H1 (cell line): Measurements from ENCODE around the gene TEX264. TPM values are rescaled to one million over a fixed set of nuclear protein-coding genes. Genes with fewer than 3 reads are reported as not detected.

Experiments
- CTCF ChIA-PET: fragments of 300-600 bp; sonication (Branson Sonifier 250); formaldehyde crosslinking; loops from one replicate; lab custom pipeline; 2021; ENCODE audit not compliant: partially characterized antibody; lab: Charles Lee
- POLR2A ChIA-PET: fragments of 300-600 bp; sonication (Branson Sonifier 250); formaldehyde crosslinking; loops from one replicate; lab custom pipeline; 2021; ENCODE audit warnings: inconsistent platforms; ENCODE audit not compliant: partially characterized antibody; lab: Charles Lee
- DNase-seq, 2 experiments: peaks; one replicate each; pipeline versions ENCODE4 v3.0.0 to v3.0.0-alpha.2; 2010 to 2022; ENCODE audit warnings: low spot score in 2 of 2, low read depth in 1 of 2, mixed read lengths in 1 of 2
- FAIRE-seq: peaks from 2 replicates; lab custom pipeline; 2011; peaks lifted over from hg19 to GRCh38; lab: Jason Lieb, UNC
- H2AFZ ChIP-seq: 2 replicates; pipeline ENCODE4 v1.8.1; 2012; ENCODE audit warnings: low read length, inconsistent platforms
- H2AK5ac ChIP-seq: 2 replicates; pipeline ENCODE4 v1.6.1; 2013; ENCODE audit warnings: low read depth, low read length
- H2BK120ac ChIP-seq: replicated peaks from 2 replicates; pipeline ENCODE3; 2013; ENCODE audit warnings: low read depth, low read length, inconsistent platforms
- H2BK12ac ChIP-seq: 2 replicates; pipeline ENCODE4 v1.6.1; 2013; ENCODE audit warnings: low read depth, low read length
- H2BK15ac ChIP-seq: 2 replicates; pipeline ENCODE4 v1.6.1; 2013; ENCODE audit warnings: low read length
- H2BK20ac ChIP-seq: 2 replicates; pipeline ENCODE4 v1.6.1; 2013; ENCODE audit warnings: low read length
- H2BK5ac ChIP-seq: 2 replicates; pipeline ENCODE4 v1.6.1; 2013; ENCODE audit warnings: low read depth, low read length
- H3K14ac ChIP-seq: 2 replicates; pipeline ENCODE4 v1.6.1; 2013; ENCODE audit warnings: inconsistent platforms; ENCODE audit not compliant: insufficient read length
- H3K18ac ChIP-seq: 2 replicates; pipeline ENCODE4 v1.6.1; 2013; ENCODE audit warnings: low read length; ENCODE audit errors: extremely low read depth
- H3K23ac ChIP-seq: 2 replicates; pipeline ENCODE4 v1.6.1; 2013; ENCODE audit warnings: inconsistent platforms; ENCODE audit not compliant: insufficient read length
- H3K23me2 ChIP-seq: 2 replicates; pipeline ENCODE4 v1.6.1; 2013; ENCODE audit warnings: low read depth, low read length
- H3K27ac ChIP-seq: 2 replicates; pipeline ENCODE4 v1.6.1; 2011; ENCODE audit warnings: low read depth, low read length, inconsistent platforms
- H3K27me3 ChIP-seq, 4 experiments: replicated peaks in 1 of 4; 1 replicate in 1 of 4; 2 replicates in 3 of 4; pipeline versions ENCODE4 v1.6.1 to v1.8.1; 2011 to 2013; ENCODE audit warnings: low read length in 3 of 4, mild to moderate bottlenecking in 3 of 4, inconsistent platforms in 2 of 4, mixed read lengths in 2 of 4, moderate library complexity in 1 of 4; ENCODE audit not compliant: control insufficient read depth in 3 of 4, insufficient read depth in 3 of 4; ENCODE audit errors: extremely low read depth in 1 of 4
- H3K36me3 ChIP-seq, 4 experiments: 2 replicates each; pipeline versions ENCODE4 v1.6.1 to v1.8.1; 2011 to 2013; ENCODE audit warnings: mild to moderate bottlenecking in 4 of 4, low read length in 3 of 4, moderate library complexity in 2 of 4, control low read depth in 1 of 4, inconsistent platforms in 1 of 4; ENCODE audit not compliant: insufficient read depth in 4 of 4, control insufficient read depth in 2 of 4
- H3K4ac ChIP-seq: replicated peaks from 2 replicates; pipeline ENCODE3; 2013; ENCODE audit warnings: low read length, low read depth, mixed read lengths, inconsistent platforms; ENCODE audit not compliant: insufficient read length
- H3K4me1 ChIP-seq, 4 experiments: replicated peaks in 1 of 4; 1 replicate in 1 of 4; 2 replicates in 3 of 4; pipeline versions ENCODE4 v1.6.1 to v1.8.1; 2011 to 2013; ENCODE audit warnings: low read length in 3 of 4, inconsistent platforms in 2 of 4, mixed read lengths in 1 of 4; ENCODE audit not compliant: insufficient read depth in 4 of 4, control insufficient read depth in 3 of 4
- H3K4me2 ChIP-seq, 2 experiments: 2 replicates each; pipeline versions ENCODE4 v1.6.1 to v1.8.1; 2011 to 2013; ENCODE audit warnings: low read depth in 2 of 2, low read length in 2 of 2, control low read depth in 1 of 2, inconsistent platforms in 1 of 2, mild to moderate bottlenecking in 1 of 2; ENCODE audit not compliant: insufficient read depth in 1 of 2
- H3K4me3 ChIP-seq, 4 experiments: fragments of 200-600, 300-600 bp in 1 of 4; sonication (generic), shearing (Covaris generic), sonication (Bioruptor Twin) in 1 of 4; 2 replicates each; pipeline versions ENCODE4 v1.5.1 to v1.8.1; 2011 to 2016; ENCODE audit warnings: low read length in 4 of 4, low read depth in 3 of 4, control low read depth in 2 of 4, inconsistent platforms in 2 of 4, mild to moderate bottlenecking in 2 of 4, mixed read lengths in 1 of 4, moderate library complexity in 1 of 4; ENCODE audit not compliant: insufficient read depth in 2 of 4; ENCODE audit errors: extremely low read depth in 1 of 4
- H3K56ac ChIP-seq: replicated peaks from 2 replicates; pipeline ENCODE3; 2013; ENCODE audit warnings: low read depth, mild to moderate bottlenecking, mixed read lengths, low read length, inconsistent platforms; ENCODE audit not compliant: insufficient read length
- H3K79me1 ChIP-seq: 2 replicates; pipeline ENCODE4 v1.6.1; 2013; ENCODE audit warnings: low read depth, low read length, control low read depth
- H3K79me2 ChIP-seq, 2 experiments: 2 replicates each; pipeline versions ENCODE4 v1.6.1 to v1.8.1; 2012 to 2013; ENCODE audit warnings: low read length in 2 of 2, mild to moderate bottlenecking in 2 of 2, inconsistent platforms in 1 of 2; ENCODE audit not compliant: insufficient read depth in 2 of 2, control insufficient read depth in 1 of 2
- H3K9ac ChIP-seq, 4 experiments: replicated peaks in 1 of 4; 1 replicate in 1 of 4; 2 replicates in 3 of 4; pipeline versions ENCODE4 v1.6.1 to v1.8.1; 2011 to 2013; ENCODE audit warnings: low read depth in 3 of 4, low read length in 3 of 4, control low read depth in 2 of 4, mild to moderate bottlenecking in 2 of 4, moderate library complexity in 2 of 4, inconsistent platforms in 1 of 4; ENCODE audit errors: extremely low read depth in 1 of 4
- H3K9me3 ChIP-seq, 2 experiments: 2 replicates each; pipeline versions ENCODE4 v1.6.1 to v1.8.1; 2012 to 2013; ENCODE audit warnings: mild to moderate bottlenecking in 2 of 2, moderate library complexity in 2 of 2, control low read depth in 1 of 2, inconsistent platforms in 1 of 2, low read depth in 1 of 2, low read length in 1 of 2, mixed read lengths in 1 of 2; ENCODE audit not compliant: insufficient read depth in 2 of 2
- H4K20me1 ChIP-seq, 2 experiments: replicated peaks in 1 of 2; 2 replicates each; pipeline versions ENCODE3 to v1.8.1; 2011 to 2013; ENCODE audit warnings: inconsistent platforms in 2 of 2, low read length in 2 of 2, mild to moderate bottlenecking in 1 of 2; ENCODE audit not compliant: insufficient read depth in 2 of 2, control insufficient read depth in 1 of 2
- H4K5ac ChIP-seq: 2 replicates; pipeline ENCODE4 v1.6.1; 2013; ENCODE audit warnings: low read length, low read depth, mixed read lengths, inconsistent platforms; ENCODE audit not compliant: insufficient read length
- H4K8ac ChIP-seq: 2 replicates; pipeline ENCODE4 v1.8.0; 2013; ENCODE audit warnings: mild to moderate bottlenecking, moderate library complexity, low read length, inconsistent platforms; ENCODE audit not compliant: insufficient read depth; ENCODE audit errors: extremely low read depth
- H4K91ac ChIP-seq: replicated peaks from 2 replicates; pipeline ENCODE3; 2013; ENCODE audit warnings: low read length, mixed read lengths, inconsistent platforms; ENCODE audit not compliant: insufficient read length
- EGR1 ChIP-seq: IDR thresholded peaks from 2 replicates; pipeline ENCODE4 v1.6.1; 2011; ENCODE audit warnings: low read depth, low read length, borderline replicate concordance
- GABPA ChIP-seq: IDR thresholded peaks from 2 replicates; pipeline ENCODE4 v1.6.1; 2011; ENCODE audit warnings: mild to moderate bottlenecking, low read length, moderate library complexity, borderline replicate concordance; ENCODE audit not compliant: insufficient read depth
- JUND ChIP-seq: IDR thresholded peaks from 2 replicates; pipeline ENCODE4 v1.6.1; 2011; ENCODE audit warnings: mild to moderate bottlenecking, improper control_type of control experiment, low read length
- KDM1A ChIP-seq: fragments of 200-600, 300-600 bp; sonication (generic); IDR thresholded peaks from 2 replicates; pipeline ENCODE4 v1.7.1; 2016; ENCODE audit warnings: mild to moderate bottlenecking, low read length, borderline replicate concordance
- KDM4A ChIP-seq: IDR thresholded peaks from one replicate; pipeline ENCODE4 v1.7.1; 2012; ENCODE audit warnings: low read depth, mild to moderate bottlenecking, moderate library complexity, low read length, inconsistent platforms; ENCODE audit not compliant: severe bottlenecking
- NRF1 ChIP-seq: IDR thresholded peaks from 2 replicates; pipeline ENCODE4 v1.6.1; 2011; ENCODE audit warnings: mild to moderate bottlenecking, low read depth, low read length, improper control_type of control experiment
- POLR2A ChIP-seq, 2 experiments: IDR thresholded peaks; 1 replicate in 1 of 2; 2 replicates in 1 of 2; pipeline ENCODE4 v1.6.1; 2011; ENCODE audit warnings: low read depth in 2 of 2, low read length in 2 of 2, mild to moderate bottlenecking in 2 of 2; ENCODE audit errors: control extremely low read depth in 1 of 2
- SAP30 ChIP-seq: fragments of 300-600 bp; sonication (generic); IDR thresholded peaks from 2 replicates; pipeline ENCODE4 v1.7.1; 2012; ENCODE audit warnings: low read length, moderate library complexity, mild to moderate bottlenecking, inconsistent platforms; ENCODE audit not compliant: insufficient read depth, insufficient replicate concordance
- SIRT6 ChIP-seq: IDR thresholded peaks from one replicate; pipeline ENCODE4 v1.7.1; 2012; ENCODE audit warnings: low read length, inconsistent platforms
- TAF1 ChIP-seq: IDR thresholded peaks from 2 replicates; pipeline ENCODE4 v1.6.1; 2011; ENCODE audit warnings: mild to moderate bottlenecking, low read depth, low read length
- TAF7 ChIP-seq: optimal IDR thresholded peaks from 2 replicates; pipeline ENCODE3; 2011; ENCODE audit warnings: low read depth, mild to moderate bottlenecking, inconsistent platforms, low read length, moderate library complexity, borderline replicate concordance
- TEAD4 ChIP-seq: IDR thresholded peaks from 2 replicates; pipeline ENCODE4 v1.6.1; 2012; ENCODE audit warnings: low read depth, low read length, inconsistent platforms, mixed read lengths
- USF2 ChIP-seq: IDR thresholded peaks from 2 replicates; pipeline ENCODE4 v1.6.1; 2011; ENCODE audit warnings: low read length, improper control_type of control experiment
- WGBS, 2 experiments: shearing (Covaris generic) in 1 of 2; methylation state at CpG; one replicate each; pipeline versions ENCODE4 v1.1.6 to v1.1.7; 2013 to 2015; ENCODE audit warnings: low lambda C conversion rate in 2 of 2, mixed read lengths in 2 of 2, inconsistent platforms in 1 of 2, low coverage in 1 of 2, missing lambda C conversion rate in 1 of 2; ENCODE audit not compliant: insufficient replicate concordance in 2 of 2, insufficient coverage in 1 of 2, insufficient read length in 1 of 2; ENCODE audit errors: extremely low coverage in 1 of 2, missing lambda C conversion rate in 1 of 2; 5-methylcytosine and 5-hydroxymethylcytosine counted together
- polyA plus RNA-seq, 7 experiments: library from polyadenylated mRNA; depleted of rRNA in 3 of 7; stranded (reverse) in 5 of 7; unstranded in 2 of 7; fragments of >200 nt in 5 of 7; fragments of 200-250 nt in 2 of 7; gene quantifications; 1 replicate in 5 of 7; 2 replicates in 1 of 7; 4 replicates in 1 of 7; pipeline versions ENCODE4 v1.2.1 to v1.2.3, GENCODE V29; 2011 to 2013; ENCODE audit warnings: missing spikeins in 2 of 7, mixed read lengths in 2 of 7
- total RNA-seq: library from RNA; stranded (reverse); fragmentation: NEBNext Ultra II Directional; extraction: Animal tissue kit (Norgen Biotek cat#: 25700); gene quantifications from 2 replicates; pipeline ENCODE4 v1.2.1, GENCODE V29; 2021

TEX264 gene
- total and polyA plus RNA-seq, 2 of the 8 experiments (the other 6 are each of a cell fraction or from before 2014, with no cell fraction given), result 11.2 to 35.6 TPM

GRCh38 chr3:51682526-51682925 is 11.5 kb downstream of the TEX264 start:
- 83% methylated on average over 7 of the region's 7 CpGs; no CpG with 5 or more reads in 1 of the 2 experiments for WGBS, 2 experiments
- Histone ChIP-seq H2BK20ac (no peak overlapping the region), H4K8ac (no peak overlapping the region), H3K4ac (no peak overlapping the region), H3K9ac (no peak overlapping the region), H3K23me2 (no peaks in the 10 kb centered on the region), H3K14ac (no peak overlapping the region), H2BK5ac (no peak overlapping the region), H3K18ac (no peak overlapping the region), H3K79me1 (no peaks in the 10 kb centered on the region; the same call in 1 of the 2 replicates), H3K4me3 (no peak overlapping the region), H2BK15ac (no peak overlapping the region), H4K91ac (no peak overlapping the region), H2AFZ (no peak overlapping the region), H2BK12ac (no peak overlapping the region), H2BK120ac (no peak overlapping the region), H3K36me3 (no peaks in the 10 kb centered on the region), H2AK5ac (no peak overlapping the region; the same call in 1 of the 2 replicates), H3K79me2 (no peaks in the 10 kb centered on the region), H4K20me1 (peaks cover 0 to 2% of the 10 kb centered on the region in 2 experiments), H3K27me3 (no peaks in the 10 kb centered on the region), H4K5ac (no peak overlapping the region), H3K4me2 (no peak overlapping the region), H3K27ac (no peak overlapping the region), H3K9me3 (no peaks in the 10 kb centered on the region), H3K56ac (no peak overlapping the region), H3K4me1 (peaks cover 0 to 9% (median 3%) of the 10 kb centered on the region in 4 experiments; a peak in 3 of 7 replicates), H3K23ac (no peak overlapping the region)
- ChIA-PET POLR2A (interaction anchor here (0.9 to 2.9 kb wide), 4 partner anchors 12 to 285 kb away, joined by 3 to 37 read pairs (median 8); partner anchors contain the start of genes DCAF1 and TEX264), CTCF (interaction anchor here (0.6 to 6.4 kb wide), 43 partner anchors 8 to 1026 kb away, joined by 3 to 123 read pairs (median 5); partner anchors contain the start of genes DCAF1, RAD54L2, RBM15B and TEX264)
- DNase-seq, result no peak
- FAIRE-seq, result no peak
- TF ChIP-seq TEAD4, result no peak
- no peak for TF ChIP-seq NRF1
- TF ChIP-seq SIRT6, result no peak
- no peak for TF ChIP-seq EGR1
- TF ChIP-seq USF2, result no peak
- no peak for TF ChIP-seq GABPA
- TF ChIP-seq TAF7, result no peak
- no peak for TF ChIP-seq TAF1
- TF ChIP-seq JUND, result no peak
- no peak for TF ChIP-seq KDM1A
- no peak for TF ChIP-seq SAP30
- TF ChIP-seq POLR2A (IDR thresholded peaks at IDR 0.05; ENCODE audit: control extremely low read depth in 1 of 2, low read depth in 2 of 2, low read length in 2 of 2), result no peak
- TF ChIP-seq KDM4A, result no peak
